GM12878 (cell line): ENCODE data around the gene TNIP2. TPM values are rescaled to one million over a fixed set of nuclear protein-coding genes. Genes with fewer than 3 reads are reported as not detected.
A peak's percentile ranks its signal among the peaks of the same experiment; 100 is the strongest.

Source experiments
- ATAC-seq: fragments of 200-7000 bp; cut with Tn5 transposase; 3 replicates; pipeline ENCODE4 v1.9.1; 2020; ENCODE audit warnings: mild to moderate bottlenecking, moderate library complexity
- BruUV-seq: library from RNA; stranded (reverse); fragments of 400-500 nt; replicated peaks from 2 replicates; lab custom pipeline; 2021; lab: Mats Ljungman, UMichigan
- CTCF ChIA-PET: fragments of 300-600 bp; sonication (Branson Sonifier 250); formaldehyde crosslinking; extraction: SDS; loops from one replicate; lab custom pipeline; 2021; ENCODE audit warnings: inconsistent platforms; lab: Yijun Ruan, JAX
- POLR2A ChIA-PET: fragments of 350-600 bp; formaldehyde crosslinking; extraction: SDS; loops from one replicate; lab custom pipeline; 2021; ENCODE audit warnings: inconsistent platforms; lab: Charles Lee
- RAD21 ChIA-PET: fragments of 300-600 bp; sonication (Branson Sonifier 250); formaldehyde crosslinking; loops from one replicate; lab custom pipeline; 2023; ENCODE audit warnings: antibody characterized with exemption; ENCODE audit not compliant: unreplicated experiment; lab: Charles Lee
- SMC1A ChIA-PET: fragments of 300-600 bp; sonication (Branson Sonifier 250); formaldehyde crosslinking; loops from one replicate; lab custom pipeline; 2023; ENCODE audit not compliant: unreplicated experiment, uncharacterized antibody; lab: Charles Lee
- DNase-seq: peaks from one replicate; pipeline ENCODE4 v3.0.0-alpha.2; 2011; ENCODE audit warnings: low read depth, low spot score
- FAIRE-seq: peaks from 3 replicates; lab custom pipeline; 2011; peaks lifted over from hg19 to GRCh38; lab: Jason Lieb, UNC
- H2AFZ ChIP-seq: 2 replicates; pipeline ENCODE4 v1.6.0; 2011; ENCODE audit warnings: low read depth, low read length, control low read depth; ENCODE audit not compliant: control insufficient read depth
- H3K27ac ChIP-seq: 2 replicates; pipeline ENCODE4 v1.5.1; 2011; ENCODE audit warnings: control low read depth; ENCODE audit not compliant: control insufficient read depth, insufficient read depth
- H3K27me3 ChIP-seq, 2 experiments: replicated peaks in 1 of 2; 2 replicates each; pipeline versions ENCODE4 v1.6.0 to v1.6.1; 2011; ENCODE audit warnings: low read length in 1 of 2; ENCODE audit not compliant: control insufficient read depth in 2 of 2, insufficient read depth in 2 of 2
- H3K36me3 ChIP-seq, 2 experiments: 2 replicates each; pipeline ENCODE4 v1.5.1; 2011; ENCODE audit warnings: low read length in 1 of 2; ENCODE audit not compliant: control insufficient read depth in 2 of 2, insufficient read depth in 2 of 2
- H3K4me1 ChIP-seq: 2 replicates; pipeline ENCODE4 v1.6.1; 2011; ENCODE audit warnings: mild to moderate bottlenecking, low read length, moderate library complexity, mixed read lengths; ENCODE audit not compliant: control insufficient read depth, insufficient read depth
- H3K4me2 ChIP-seq: 2 replicates; pipeline ENCODE4 v1.6.0; 2011; ENCODE audit warnings: control low read depth; ENCODE audit not compliant: control insufficient read depth, insufficient read depth
- H3K4me3 ChIP-seq: fragments of 200-600 bp; sonication (generic); 2 replicates; pipeline ENCODE4 v1.5.1; 2016
- H3K79me2 ChIP-seq: 2 replicates; pipeline ENCODE4 v1.6.0; 2011; ENCODE audit warnings: low read length; ENCODE audit not compliant: control insufficient read depth, insufficient read depth
- H3K9ac ChIP-seq: 2 replicates; pipeline ENCODE4 v1.8.0; 2011; ENCODE audit warnings: low read length, control low read depth, mixed read lengths; ENCODE audit not compliant: control insufficient read depth, insufficient read depth
- H3K9me3 ChIP-seq: replicated peaks from 3 replicates; pipeline ENCODE4 v1.5.1; 2011; ENCODE audit warnings: mild to moderate bottlenecking, low read length; ENCODE audit not compliant: control insufficient read depth, insufficient read depth
- H4K20me1 ChIP-seq: 2 replicates; pipeline ENCODE4 v1.6.0; 2011; ENCODE audit not compliant: control insufficient read depth, insufficient read depth
- BACH1 ChIP-seq: fragments of 450-650 bp; IDR thresholded peaks from 2 replicates; pipeline ENCODE4 v1.6.1; 2017; ENCODE audit warnings: mild to moderate bottlenecking, borderline replicate concordance
- BCL11A ChIP-seq: IDR thresholded peaks from 2 replicates; pipeline ENCODE4 v1.6.1; 2011; ENCODE audit warnings: low read depth, low read length
- BHLHE40 ChIP-seq, 2 experiments: fragments of 450-650 bp in 1 of 2; IDR thresholded peaks; 2 replicates each; pipeline ENCODE4 v1.6.1; 2011 to 2017; ENCODE audit warnings: low read depth in 2 of 2, borderline replicate concordance in 1 of 2, improper control_type of control experiment in 1 of 2, low read length in 1 of 2, mild to moderate bottlenecking in 1 of 2
- IRF4 ChIP-seq: IDR thresholded peaks from 2 replicates; pipeline ENCODE4 v1.6.1; 2011; ENCODE audit warnings: low read depth, low read length
- MLLT1 ChIP-seq: fragments of 450-650 bp; IDR thresholded peaks from 2 replicates; pipeline ENCODE4 v1.6.1; 2016; ENCODE audit warnings: mild to moderate bottlenecking
- POU2F2 ChIP-seq: IDR thresholded peaks from 3 replicates; pipeline ENCODE4 v1.6.1; 2011; ENCODE audit warnings: low read depth, mild to moderate bottlenecking, low read length, borderline replicate concordance
- SMARCA5 ChIP-seq: fragments of 450-650 bp; IDR thresholded peaks from 2 replicates; pipeline ENCODE4 v1.6.1; 2017; ENCODE audit warnings: mild to moderate bottlenecking
- SRF ChIP-seq, 2 experiments: IDR thresholded peaks; 2 replicates each; pipeline ENCODE4 v1.6.1; 2011; ENCODE audit warnings: low read depth in 2 of 2, low read length in 2 of 2, mild to moderate bottlenecking in 1 of 2, moderate library complexity in 1 of 2
- TCF3 ChIP-seq: IDR thresholded peaks from 2 replicates; pipeline ENCODE4 v1.6.1; 2012; ENCODE audit warnings: low read depth, mild to moderate bottlenecking, low read length, borderline replicate concordance; ENCODE audit not compliant: insufficient read depth
- YY1 ChIP-seq: IDR thresholded peaks from 2 replicates; pipeline ENCODE4 v1.6.1; 2011; ENCODE audit warnings: low read depth, mild to moderate bottlenecking, low read length
- ZSCAN29 ChIP-seq: fragments of 450-650 bp; IDR thresholded peaks from 2 replicates; pipeline ENCODE4 v1.6.1; 2017; ENCODE audit warnings: mild to moderate bottlenecking, moderate library complexity
- WGBS: methylation state at CpG from one replicate; pipeline ENCODE4 v1.1.6; 2016; ENCODE audit warnings: low lambda C conversion rate; ENCODE audit not compliant: insufficient replicate concordance, insufficient coverage; ENCODE audit errors: missing lambda C conversion rate; 5-methylcytosine and 5-hydroxymethylcytosine counted together
- in situ Hi-C: fragments of 300-500 bp; cut with MboI; formaldehyde crosslinking; loops from 9 replicates; pipeline ENCODE4 v1.14.3; 2018; ENCODE audit warnings: mixed read lengths
- intact Hi-C: fragments of 100-400 bp; cut with micrococcal nuclease; formaldehyde crosslinking; loops from one replicate; pipeline ENCODE4 v1.14.2; 2022; ENCODE audit not compliant: unreplicated experiment
- polyA plus RNA-seq, 11 experiments: library from polyadenylated mRNA; depleted of rRNA in 4 of 11; unstranded in 6 of 11; stranded (reverse) in 5 of 11; fragments of >200 nt; fragmentation: Nextera tagmentation in 4 of 11; fragmentation: Illumina TruSeq in 1 of 11; extraction: Ambion mirVana in 4 of 11; extraction: Trizol in 1 of 11; gene quantifications; 1 replicate in 1 of 11; 2 replicates in 10 of 11; pipeline versions ENCODE4 v1.2.1 to v1.2.3, GENCODE V29; 2011 to 2016; ENCODE audit warnings: inconsistent platforms in 2 of 11, missing spikeins in 2 of 11, low read depth in 1 of 11
- total RNA-seq, 4 experiments: library from RNA; depleted of rRNA in 3 of 4; stranded (reverse); fragments of >200 nt in 3 of 4; fragmentation: Illumina TruSeq in 1 of 4; extraction: Trizol in 1 of 4; gene quantifications; 2 replicates each; pipeline versions ENCODE4 v1.2.1 to v1.2.3, GENCODE V29; 2013 to 2021
- TF ChIP-seq, protein P1 (sequence below): fragments of 450-650 bp; IDR thresholded peaks from 2 replicates; pipeline ENCODE4 v1.6.1; 2017; ENCODE audit warnings: mild to moderate bottlenecking, moderate library complexity
- TF ChIP-seq, protein P2 (sequence below): IDR thresholded peaks from 2 replicates; pipeline ENCODE4 v1.6.1; 2012; ENCODE audit warnings: low read depth, low read length, improper control_type of control experiment

TNIP2 gene
- total and polyA plus RNA-seq, 10 of the 15 experiments (the other 5 are each of a cell fraction or from before 2014, with no cell fraction given), result 1.4 to 64.9 (median 45.5) TPM

- Histone ChIP-seq H3K4me1 (peaks cover 43% of the 10 kb centered on the region), H3K9me3 (peaks cover 6% of the 10 kb centered on the region; the same call in 2 of the 3 replicates), H3K27ac (peak overlapping the region; percentile 79), H4K20me1 (no peaks in the 10 kb centered on the region), H3K4me2 (peak overlapping the region; percentile 88), H3K79me2 (no peaks in the 10 kb centered on the region), H3K4me3 (no peak overlapping the region), H3K36me3 (no peaks in the 10 kb centered on the region), H2AFZ (peak overlapping the region; percentile 46; the same call in 1 of the 2 replicates), H3K27me3 (no peaks in the 10 kb centered on the region), H3K9ac (peak overlapping the region; percentile 51)
- RAD21 ChIA-PET, result interaction anchor here (0.6 to 3.4 kb wide), 19 partner anchors 12 to 189 kb away, joined by 3 to 43 read pairs (median 4); partner anchors contain the start of gene GRK4
- ATAC-seq (peak; percentile 79), DNase-seq (peak; percentile 88), FAIRE-seq (peak; percentile 96)
- WGBS, result 23% methylated on average over 15 of the region's 18 CpGs
- POLR2A ChIA-PET, result interaction anchor here (0.8 to 4.4 kb wide), 7 partner anchors 12 to 149 kb away, joined by 3 to 57 read pairs (median 3); no protein-coding TSS in a partner anchor
- intact Hi-C loops (loop anchor here (1.0 to 2.0 kb wide), 2 partner anchors 17 to 41 kb away; no protein-coding TSS in a partner anchor), in situ Hi-C loops (no loop called here)
- SMC1A ChIA-PET, result interaction anchor here (0.8 to 4.3 kb wide), 10 partner anchors 12 to 167 kb away, joined by 3 to 49 read pairs (median 5); no protein-coding TSS in a partner anchor
- CTCF ChIA-PET, result interaction anchor here (0.7 to 1.6 kb wide), 14 partner anchors 11 to 548 kb away, joined by 3 to 8 read pairs (median 3); no protein-coding TSS in a partner anchor
- BruUV-seq, result no TSS peak
- TF ChIP-seq BHLHE40 (IDR thresholded peaks at IDR 0.05; ENCODE audit: borderline replicate concordance in 1 of 2, low read depth in 2 of 2, low read length in 1 of 2) (peak; percentile 94 to 97), ZSCAN29 (peak; percentile 54; the same call in 1 of the 2 replicates), YY1 (peak; percentile 61), MLLT1 (peak; percentile 57; the same call in 1 of the 2 replicates), BACH1 (peak; percentile 46; the same call in 1 of the 2 replicates), BCL11A (peak; percentile 97), IRF4 (peak; percentile 56; the same call in 1 of the 2 replicates), SRF (IDR thresholded peaks at IDR 0.05; ENCODE audit: low read depth in 2 of 2, low read length in 2 of 2) (peak in 1 of 2 experiments; percentile 47; a peak in 1 of 4 replicates), SMARCA5 (peak; percentile 97), POU2F2 (peak; percentile 88), TCF3 (peak; percentile 80; the same call in 1 of the 2 replicates)
- TF ChIP-seq, protein P1, sequence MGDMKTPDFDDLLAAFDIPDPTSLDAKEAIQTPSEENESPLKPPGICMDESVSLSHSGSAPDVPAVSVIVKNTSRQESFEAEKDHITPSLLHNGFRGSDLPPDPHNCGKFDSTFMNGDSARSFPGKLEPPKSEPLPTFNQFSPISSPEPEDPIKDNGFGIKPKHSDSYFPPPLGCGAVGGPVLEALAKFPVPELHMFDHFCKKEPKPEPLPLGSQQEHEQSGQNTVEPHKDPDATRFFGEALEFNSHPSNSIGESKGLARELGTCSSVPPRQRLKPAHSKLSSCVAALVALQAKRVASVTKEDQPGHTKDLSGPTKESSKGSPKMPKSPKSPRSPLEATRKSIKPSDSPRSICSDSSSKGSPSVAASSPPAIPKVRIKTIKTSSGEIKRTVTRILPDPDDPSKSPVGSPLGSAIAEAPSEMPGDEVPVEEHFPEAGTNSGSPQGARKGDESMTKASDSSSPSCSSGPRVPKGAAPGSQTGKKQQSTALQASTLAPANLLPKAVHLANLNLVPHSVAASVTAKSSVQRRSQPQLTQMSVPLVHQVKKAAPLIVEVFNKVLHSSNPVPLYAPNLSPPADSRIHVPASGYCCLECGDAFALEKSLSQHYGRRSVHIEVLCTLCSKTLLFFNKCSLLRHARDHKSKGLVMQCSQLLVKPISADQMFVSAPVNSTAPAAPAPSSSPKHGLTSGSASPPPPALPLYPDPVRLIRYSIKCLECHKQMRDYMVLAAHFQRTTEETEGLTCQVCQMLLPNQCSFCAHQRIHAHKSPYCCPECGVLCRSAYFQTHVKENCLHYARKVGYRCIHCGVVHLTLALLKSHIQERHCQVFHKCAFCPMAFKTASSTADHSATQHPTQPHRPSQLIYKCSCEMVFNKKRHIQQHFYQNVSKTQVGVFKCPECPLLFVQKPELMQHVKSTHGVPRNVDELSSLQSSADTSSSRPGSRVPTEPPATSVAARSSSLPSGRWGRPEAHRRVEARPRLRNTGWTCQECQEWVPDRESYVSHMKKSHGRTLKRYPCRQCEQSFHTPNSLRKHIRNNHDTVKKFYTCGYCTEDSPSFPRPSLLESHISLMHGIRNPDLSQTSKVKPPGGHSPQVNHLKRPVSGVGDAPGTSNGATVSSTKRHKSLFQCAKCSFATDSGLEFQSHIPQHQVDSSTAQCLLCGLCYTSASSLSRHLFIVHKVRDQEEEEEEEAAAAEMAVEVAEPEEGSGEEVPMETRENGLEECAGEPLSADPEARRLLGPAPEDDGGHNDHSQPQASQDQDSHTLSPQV, result peak; percentile 43; the same call in 1 of the 2 replicates
- TF ChIP-seq, protein P2, sequence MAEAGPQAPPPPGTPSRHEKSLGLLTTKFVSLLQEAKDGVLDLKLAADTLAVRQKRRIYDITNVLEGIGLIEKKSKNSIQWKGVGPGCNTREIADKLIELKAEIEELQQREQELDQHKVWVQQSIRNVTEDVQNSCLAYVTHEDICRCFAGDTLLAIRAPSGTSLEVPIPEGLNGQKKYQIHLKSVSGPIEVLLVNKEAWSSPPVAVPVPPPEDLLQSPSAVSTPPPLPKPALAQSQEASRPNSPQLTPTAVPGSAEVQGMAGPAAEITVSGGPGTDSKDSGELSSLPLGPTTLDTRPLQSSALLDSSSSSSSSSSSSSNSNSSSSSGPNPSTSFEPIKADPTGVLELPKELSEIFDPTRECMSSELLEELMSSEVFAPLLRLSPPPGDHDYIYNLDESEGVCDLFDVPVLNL, result no peak
These were observed 31.3 kb upstream of the TNIP2 start for GRCh38 chr4:2787230-2788100.
